Activated T-helper 17 cell treated with anti-CD3 and anti-CD28 coated beads, Interleukin-2, amount 50 U/mL, for 72 hours (primary cell): ENCODE results near the gene FBP1. TPM values are rescaled to one million over a fixed set of nuclear protein-coding genes. Genes with fewer than 3 reads are reported as not detected.

ENCODE experiments used
- ATAC-seq: fragments of 150-1000 bp; cut with Tn5 transposase; replicated peaks from 2 replicates; pipeline ENCODE4 v1.10.0; 2021; ENCODE audit warnings: mild to moderate bottlenecking, moderate library complexity
- H3K27ac Mint-ChIP-seq: one replicate; pipeline ENCODE4 v1.8.0; 2022; ENCODE audit warnings: mixed read lengths
- H3K27me3 Mint-ChIP-seq: one replicate; pipeline ENCODE4 v1.8.0; 2022; ENCODE audit warnings: mixed read lengths
- H3K36me3 Mint-ChIP-seq: one replicate; pipeline ENCODE4 v1.8.0; 2022; ENCODE audit warnings: low read depth, mild to moderate bottlenecking, mixed read lengths
- H3K4me1 Mint-ChIP-seq: one replicate; pipeline ENCODE4 v1.8.0; 2022; ENCODE audit warnings: mixed read lengths
- H3K4me3 Mint-ChIP-seq: one replicate; pipeline ENCODE4 v1.8.0; 2022; ENCODE audit warnings: mild to moderate bottlenecking, mixed read lengths
- H3K9me3 Mint-ChIP-seq: one replicate; pipeline ENCODE4 v1.8.0; 2022; ENCODE audit warnings: mixed read lengths
- total RNA-seq, 2 donors: library from RNA; stranded (reverse); gene quantifications; one replicate each; pipeline ENCODE4 v1.2.3, GENCODE V29; 2022

FBP1 gene
- total RNA-seq, 2 donors from 2014 or later: 0.50 to 0.85 TPM

DNA sequence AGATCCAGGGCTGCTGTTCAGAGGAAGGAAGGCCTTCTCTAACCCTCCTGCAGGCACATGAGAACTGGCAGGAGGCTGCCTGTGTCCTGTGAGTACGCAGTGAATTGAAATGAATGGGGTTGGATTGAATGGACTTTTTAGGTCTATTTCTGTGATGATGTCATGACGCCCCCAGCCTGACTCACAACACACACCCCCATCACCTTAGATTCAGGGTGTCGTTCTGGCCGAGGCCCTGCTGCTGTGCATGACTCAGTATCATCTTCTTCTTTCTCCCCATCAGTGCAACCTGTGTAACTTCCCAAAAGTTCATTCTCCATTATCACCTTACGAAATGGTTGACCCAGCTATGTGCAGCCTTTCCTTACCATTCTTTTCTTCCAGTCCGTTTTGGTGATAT, 79.1 kb downstream of the FBP1 start:
- Mint-ChIP-seq H3K27ac (no peak overlapping the region), H3K9me3 (no peaks in the 10 kb centered on the region), H3K36me3 (no peaks in the 10 kb centered on the region), H3K27me3 (peaks cover 14% of the 10 kb centered on the region), H3K4me1 (no peaks in the 10 kb centered on the region), H3K4me3 (no peak overlapping the region)
- peak; percentile 70 for ATAC-seq

DNA sequence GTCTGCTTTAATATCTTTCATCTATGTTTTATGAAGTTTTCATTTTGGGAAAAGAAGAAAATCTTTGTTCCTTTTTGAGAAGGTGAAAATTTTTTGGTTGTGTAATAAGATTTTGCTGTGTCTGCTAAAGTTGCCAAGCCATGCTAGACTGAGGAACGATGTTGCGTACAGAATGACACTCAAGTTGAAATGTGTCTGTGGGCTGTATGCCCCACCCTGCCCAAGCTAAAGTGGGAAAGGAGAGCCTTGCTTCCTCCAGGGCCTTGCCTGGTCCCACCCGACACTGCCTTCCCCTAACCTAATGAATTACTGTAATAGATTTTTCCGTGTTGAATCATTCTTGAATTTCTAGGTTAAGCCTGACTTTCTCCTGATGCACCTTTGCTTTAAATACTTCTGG, 81.9 kb downstream of the FBP1 start:
- no peaks in the 10 kb centered on the region for H3K9me3 Mint-ChIP-seq
- peaks cover 15% of the 10 kb centered on the region for H3K27me3 Mint-ChIP-seq
- no peaks in the 10 kb centered on the region for H3K36me3 Mint-ChIP-seq
- no peak overlapping the region for H3K27ac Mint-ChIP-seq
- H3K4me3 Mint-ChIP-seq: no peak overlapping the region
- H3K4me1 Mint-ChIP-seq: no peaks in the 10 kb centered on the region
- no peak for ATAC-seq

DNA sequence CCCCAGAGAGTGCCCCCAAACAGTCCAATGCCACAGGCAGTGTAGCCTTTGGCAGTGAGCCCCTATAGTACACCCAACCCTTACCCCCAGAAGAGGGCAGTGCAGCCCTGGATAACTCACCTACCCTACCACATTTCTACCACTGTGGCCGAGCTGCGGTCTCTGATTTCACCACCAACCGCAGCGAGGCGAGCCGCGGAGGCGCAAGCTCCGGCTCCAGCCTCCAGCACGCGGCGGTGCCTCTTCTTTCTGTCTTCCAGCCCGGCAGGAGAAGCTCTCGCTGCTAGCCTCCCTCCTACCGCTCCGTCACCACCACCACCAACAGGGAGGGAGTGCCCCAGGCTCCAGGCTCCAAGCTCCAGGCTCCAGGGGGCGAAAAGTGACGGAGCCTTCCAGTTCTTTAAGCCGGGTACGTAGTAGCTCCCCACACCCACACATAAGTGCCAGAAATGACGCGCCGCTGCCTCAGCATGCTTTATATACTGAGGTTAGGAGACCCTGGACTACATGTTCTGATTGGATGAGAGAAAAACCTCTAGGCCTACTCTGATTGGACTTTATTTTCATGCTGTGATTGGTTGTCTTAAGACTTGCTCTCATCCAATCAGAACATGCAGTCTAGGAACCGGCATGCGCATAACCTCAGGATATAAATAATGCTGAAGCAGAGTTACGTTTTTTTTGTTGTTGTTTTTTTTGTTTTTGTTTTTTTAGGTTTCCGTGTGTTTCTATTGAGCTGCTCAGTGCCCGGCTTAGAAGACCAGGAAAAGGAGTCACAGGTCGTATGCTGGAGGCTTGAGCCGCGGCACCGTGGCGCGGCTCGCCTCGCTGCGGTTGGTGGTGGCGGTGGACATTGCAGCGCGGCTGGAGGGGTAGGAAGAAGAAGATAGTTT, 84.6 kb downstream of the FBP1 start, which contains the start of gene PCAT7:
TSS of gene PCAT7 (plus strand) at position 645 of the 893 bp plus-strand sequence.
- Mint-ChIP-seq H3K27me3 (peaks cover 15% of the 10 kb centered on the region), H3K27ac (no peak within 1 kb of the TSS), H3K9me3 (no peaks in the 10 kb centered on the region), H3K36me3 (no peaks in the 10 kb centered on the region), H3K4me1 (no peaks in the 10 kb centered on the region), H3K4me3 (no peak within 1 kb of the TSS)
- ATAC-seq: peak; percentile 90

DNA sequence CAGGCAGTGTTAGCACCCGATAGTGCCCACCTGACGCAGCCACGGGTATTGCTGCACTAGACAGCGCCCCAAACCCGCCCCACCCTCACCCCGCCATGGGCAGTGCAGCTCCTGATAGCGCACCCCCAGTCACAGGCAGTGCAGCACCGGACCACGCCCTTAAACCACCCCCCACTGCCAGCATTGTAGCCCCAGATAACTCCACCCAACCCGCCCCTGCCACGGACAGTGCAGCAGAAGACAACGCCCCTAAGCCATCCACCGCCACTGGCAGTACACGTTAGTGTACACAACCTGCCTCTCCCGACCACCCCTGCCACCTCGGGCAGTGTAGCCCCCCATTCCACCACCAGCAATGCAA, 85.3 kb downstream of the FBP1 start:
- Mint-ChIP-seq H3K27me3 (peaks cover 15% of the 10 kb centered on the region), H3K36me3 (no peaks in the 10 kb centered on the region), H3K27ac (no peak overlapping the region), H3K4me1 (no peaks in the 10 kb centered on the region), H3K9me3 (no peaks in the 10 kb centered on the region), H3K4me3 (no peak overlapping the region)
- ATAC-seq: no peak

Other genes starting within 250 kb of the FBP1 start
- not detected for gene PCAT7, start 84.4 kb downstream of the FBP1 start, total RNA-seq
- gene FBP2, start 45.7 kb downstream of the FBP1 start, total RNA-seq: not detected
- 10 to 100 TPM; 15.5 to 16.4 TPM for gene AOPEP, start 87.2 kb upstream of the FBP1 start, total RNA-seq